Measurements from ENCODE around the gene LRCH1.

GRCh38 chr13:46665633-46666482 lies 112.9 kb downstream of the LRCH1 start:
- TF ChIP-seq CTCF (conservative IDR thresholded peaks at IDR 0.05; ENCODE audit: low read length) (no peak), EZH2phosphoT487 (IDR thresholded peaks at IDR 0.05; ENCODE audit: borderline replicate concordance, low read depth, low read length) (no peak)
